Testis (tissue), 2 donors: Measurements from ENCODE around the gene SLIT3.

Experiments used
- CTCF ChIP-seq, 3 experiments: fragments of 450-650 bp in 2 of 3; fragments of 200-600 bp in 1 of 3; sonication (generic) in 1 of 3; IDR thresholded peaks; one replicate each; pipeline ENCODE4 v1.5.1; 2016 to 2019; ENCODE audit warnings: antibody characterized with exemption in 3 of 3, mild to moderate bottlenecking in 2 of 3, moderate library complexity in 1 of 3
- POLR2A ChIP-seq: fragments of 450-650 bp; IDR thresholded peaks from one replicate; pipeline ENCODE4 v1.6.1; 2017; ENCODE audit warnings: antibody characterized with exemption, mild to moderate bottlenecking, moderate library complexity

- TF ChIP-seq CTCF (IDR thresholded peaks at IDR 0.05), result no peak
- no peak for TF ChIP-seq POLR2A
These were observed 82.8 kb downstream of the SLIT3 start for GRCh38 chr5:169218176-169218575.
